Endothelial cell of umbilical vein (primary cell): ENCODE data around the gene OR2AG2.

Source experiments
- EZH2 ChIP-seq: IDR thresholded peaks from 2 replicates; pipeline ENCODE4 v1.6.1; 2012; ENCODE audit warnings: borderline replicate concordance, low read depth, mild to moderate bottlenecking, moderate library complexity, low read length, inconsistent platforms; ENCODE audit not compliant: severe bottlenecking
- FOS ChIP-seq: IDR thresholded peaks from 2 replicates; pipeline ENCODE4 v1.6.1; 2011; ENCODE audit warnings: mild to moderate bottlenecking, low read length, moderate library complexity, borderline replicate concordance; ENCODE audit not compliant: insufficient read depth
- GATA2 ChIP-seq: IDR thresholded peaks from 2 replicates; pipeline ENCODE4 v1.7.0; 2011; ENCODE audit warnings: low read depth, mild to moderate bottlenecking, moderate library complexity, mixed read lengths, low read length; ENCODE audit not compliant: insufficient read length, insufficient read depth
- JUN ChIP-seq: IDR thresholded peaks from 2 replicates; pipeline ENCODE4 v1.6.1; 2011; ENCODE audit warnings: borderline replicate concordance, low read depth; ENCODE audit not compliant: insufficient read length, insufficient read depth
- MYC ChIP-seq: IDR thresholded peaks from one replicate; pipeline ENCODE4 v1.6.1; 2011; ENCODE audit warnings: mild to moderate bottlenecking, low read depth, low read length
- POLR2A ChIP-seq: IDR thresholded peaks from 2 replicates; pipeline ENCODE4 v1.6.1; 2012; ENCODE audit warnings: low read depth, mild to moderate bottlenecking, control low read depth, low read length
- POLR2AphosphoS5 ChIP-seq: IDR thresholded peaks from 2 replicates; pipeline ENCODE4 v1.6.1; 2012; ENCODE audit warnings: low read depth, mild to moderate bottlenecking, control low read depth, low read length, moderate library complexity; ENCODE audit not compliant: insufficient read depth
- TF ChIP-seq, protein P1 (sequence below), 2 donors: IDR thresholded peaks; 1 replicate in 1 of 2; 2 replicates in 1 of 2; pipeline ENCODE4 v1.5.1; 2011; ENCODE audit warnings: low read length in 2 of 2, mild to moderate bottlenecking in 2 of 2, moderate library complexity in 2 of 2, control low read depth in 1 of 2, inconsistent platforms in 1 of 2, low read depth in 1 of 2; ENCODE audit not compliant: insufficient read depth in 1 of 2; ENCODE audit errors: extremely low read depth in 1 of 2
- TF ChIP-seq, protein P2 (sequence below): IDR thresholded peaks from 2 replicates; pipeline ENCODE4 v1.6.1; 2011; ENCODE audit not compliant: insufficient read depth, insufficient read length

DNA sequence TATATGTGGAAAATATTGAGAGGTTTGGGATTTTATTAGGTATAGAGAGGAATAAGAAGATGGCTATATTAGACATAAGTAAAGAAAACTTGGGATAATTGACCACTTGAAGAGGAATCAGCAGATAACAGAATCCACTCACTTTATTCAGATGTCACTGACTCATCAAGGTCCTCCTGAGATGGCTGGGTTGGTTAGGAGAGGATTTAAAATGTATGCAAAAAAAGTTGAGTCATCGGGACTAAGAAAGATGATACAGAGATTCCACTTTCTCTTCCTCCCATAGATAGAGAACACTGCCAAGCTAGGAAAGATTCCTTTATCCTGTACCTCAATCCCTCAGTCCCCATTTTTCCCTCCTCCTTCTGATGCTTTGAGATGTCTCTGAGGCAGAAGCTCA, 27.6 kb upstream of the OR2AG2 start, which contains the start of gene OR6A2:
- TF ChIP-seq, protein P1, sequence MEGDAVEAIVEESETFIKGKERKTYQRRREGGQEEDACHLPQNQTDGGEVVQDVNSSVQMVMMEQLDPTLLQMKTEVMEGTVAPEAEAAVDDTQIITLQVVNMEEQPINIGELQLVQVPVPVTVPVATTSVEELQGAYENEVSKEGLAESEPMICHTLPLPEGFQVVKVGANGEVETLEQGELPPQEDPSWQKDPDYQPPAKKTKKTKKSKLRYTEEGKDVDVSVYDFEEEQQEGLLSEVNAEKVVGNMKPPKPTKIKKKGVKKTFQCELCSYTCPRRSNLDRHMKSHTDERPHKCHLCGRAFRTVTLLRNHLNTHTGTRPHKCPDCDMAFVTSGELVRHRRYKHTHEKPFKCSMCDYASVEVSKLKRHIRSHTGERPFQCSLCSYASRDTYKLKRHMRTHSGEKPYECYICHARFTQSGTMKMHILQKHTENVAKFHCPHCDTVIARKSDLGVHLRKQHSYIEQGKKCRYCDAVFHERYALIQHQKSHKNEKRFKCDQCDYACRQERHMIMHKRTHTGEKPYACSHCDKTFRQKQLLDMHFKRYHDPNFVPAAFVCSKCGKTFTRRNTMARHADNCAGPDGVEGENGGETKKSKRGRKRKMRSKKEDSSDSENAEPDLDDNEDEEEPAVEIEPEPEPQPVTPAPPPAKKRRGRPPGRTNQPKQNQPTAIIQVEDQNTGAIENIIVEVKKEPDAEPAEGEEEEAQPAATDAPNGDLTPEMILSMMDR (IDR thresholded peaks at IDR 0.05; ENCODE audit: extremely low read depth in 1 of 2, insufficient read depth in 1 of 2, low read depth in 1 of 2, low read length in 2 of 2) = no peak
- TF ChIP-seq POLR2AphosphoS5 (no peak), EZH2 (no peak), POLR2A (no peak), FOS (no peak), MYC (no peak), GATA2 (no peak), JUN (no peak)
- TF ChIP-seq, protein P2, sequence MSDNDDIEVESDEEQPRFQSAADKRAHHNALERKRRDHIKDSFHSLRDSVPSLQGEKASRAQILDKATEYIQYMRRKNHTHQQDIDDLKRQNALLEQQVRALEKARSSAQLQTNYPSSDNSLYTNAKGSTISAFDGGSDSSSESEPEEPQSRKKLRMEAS = no peak
